HG03439 (cell line): ENCODE results near the gene DYNC2I2.
"Not testable (repeated sequence)": the region's sequence is repeated elsewhere in the genome, so short reads cannot be mapped to it uniquely, and the experiment has no call there.

Experiments used
- ATAC-seq: cut with Tn5 transposase; IDR thresholded peaks from one replicate; pipeline ENCODE4 v1.9.1; 2021; ENCODE audit warnings: mild to moderate bottlenecking, moderate library complexity; ENCODE audit not compliant: unreplicated experiment

Gene DYNC2I2

GRCh38 chr9:128656416-128657343, at the start of gene DYNC2I2:
Gene DYNC2I2, minus strand, starts transcription at chr9:128656847. Its CDS starts 121 bp downstream, at chr9:128656726.
- ATAC-seq: peak; percentile 78

GRCh38 chr9:128706045-128706444, 49.4 kb upstream of the DYNC2I2 start:
- ATAC-seq: no peak

GRCh38 chr9:128705051-128705965, 48.7 kb upstream of the DYNC2I2 start:
- ATAC-seq: no peak

GRCh38 chr9:128704356-128704670, 47.7 kb upstream of the DYNC2I2 start:
- ATAC-seq: no peak

- ATAC-seq: no peak
These were observed 47.1 kb upstream of the DYNC2I2 start for GRCh38 chr9:128703616-128704355.

GRCh38 chr9:128702949-128703615, 46.4 kb upstream of the DYNC2I2 start:
- ATAC-seq: no peak

- peak; percentile 72 for ATAC-seq
These were observed 45.9 kb upstream of the DYNC2I2 start, which contains the start of gene PKN3 for GRCh38 chr9:128702445-128702948. Gene PKN3, plus strand, starts transcription at chr9:128702503. Its CDS starts 413 bp downstream, at chr9:128702916.

- ATAC-seq: no peak
These were observed 44.7 kb upstream of the DYNC2I2 start for GRCh38 chr9:128701227-128701854.

- not testable (repeated sequence) for ATAC-seq
These were observed 42.6 kb upstream of the DYNC2I2 start for GRCh38 chr9:128699096-128699795.

- no peak for ATAC-seq
These were observed 40.5 kb upstream of the DYNC2I2 start for GRCh38 chr9:128696923-128697707.

- no peak for ATAC-seq
These were observed 37.7 kb upstream of the DYNC2I2 start for GRCh38 chr9:128694344-128694743.

GRCh38 chr9:128693738-128694137, 37.1 kb upstream of the DYNC2I2 start:
- ATAC-seq: not testable (repeated sequence)

- ATAC-seq: no peak
These were observed 34.0 kb upstream of the DYNC2I2 start for GRCh38 chr9:128690684-128691034.

GRCh38 chr9:128689820-128690683, 33.4 kb upstream of the DYNC2I2 start:
- ATAC-seq: no peak

- peak; percentile 0 for ATAC-seq
These were observed 32.7 kb upstream of the DYNC2I2 start for GRCh38 chr9:128689293-128689774.

- ATAC-seq: peak; percentile 72
These were observed 32.0 kb upstream of the DYNC2I2 start, which contains the start of gene SET for GRCh38 chr9:128688501-128689292. Gene SET, plus strand, starts transcription at chr9:128689222. Its CDS starts 361 bp downstream, at chr9:128689583.
